Activated CD4-positive, alpha-beta memory T cell treated with anti-CD3 and anti-CD28 coated beads for 36 hours (primary cell): Measurements from ENCODE around the gene SSTR3. TPM values are rescaled to one million over a fixed set of nuclear protein-coding genes. Genes with fewer than 3 reads are reported as not detected.

Source experiments
- CTCF ChIA-PET: fragments of 350-600 bp; sonication (Branson Sonifier 250); formaldehyde crosslinking; loops from one replicate; lab custom pipeline; 2021; ENCODE audit warnings: antibody characterized with exemption, inconsistent platforms; lab: Charles Lee
- POLR2A ChIA-PET: fragments of 350-600 bp; sonication (Branson Sonifier 250); formaldehyde crosslinking; loops from one replicate; lab custom pipeline; 2021; ENCODE audit warnings: antibody characterized with exemption; lab: Charles Lee
- DNase-seq: peaks from one replicate; pipeline ENCODE4 v3.0.0-alpha.2; 2020
- H3K27ac Mint-ChIP-seq: one replicate; pipeline ENCODE4 v1.8.0; 2021; ENCODE audit warnings: mixed read lengths
- H3K27me3 Mint-ChIP-seq: one replicate; pipeline ENCODE4 v1.8.0; 2021; ENCODE audit warnings: mixed read lengths
- H3K36me3 Mint-ChIP-seq: one replicate; pipeline ENCODE4 v1.8.0; 2021; ENCODE audit warnings: mixed read lengths
- H3K4me1 Mint-ChIP-seq: one replicate; pipeline ENCODE4 v1.8.0; 2021; ENCODE audit warnings: low read depth, mixed read lengths
- H3K4me3 Mint-ChIP-seq: one replicate; pipeline ENCODE4 v1.8.0; 2021; ENCODE audit warnings: mild to moderate bottlenecking, mixed read lengths
- H3K9me3 Mint-ChIP-seq: one replicate; pipeline ENCODE4 v1.8.0; 2021; ENCODE audit warnings: mixed read lengths
- intact Hi-C: fragments of 100-400 bp; cut with micrococcal nuclease; formaldehyde crosslinking; loops from one replicate; pipeline ENCODE4 v1.15.1; 2023
- total RNA-seq, 2 experiments: library from RNA; stranded (reverse); gene quantifications; one replicate each; pipeline ENCODE4 v1.2.3, GENCODE V29; 2021

Gene SSTR3
- total RNA-seq, 2 experiments from 2014 or later = 8.5 to 9.3 TPM

- H3K4me3 Mint-ChIP-seq = no peak overlapping the region
- H3K27me3 Mint-ChIP-seq = no peaks in the 10 kb centered on the region
- ChIA-PET CTCF (interaction anchor here (3.4 kb wide), 1 partner anchor 26 kb away, joined by 14 read pairs; no protein-coding TSS in a partner anchor), POLR2A (interaction anchor here (1.2 to 1.8 kb wide), 2 partner anchors 44 to 70 kb away, joined by 3 to 6 read pairs; no protein-coding TSS in a partner anchor)
- intact Hi-C loops = loop anchor here (10.0 kb wide), 1 partner anchor 337 kb away; no protein-coding TSS in a partner anchor
- no peak for DNase-seq
- H3K9me3 Mint-ChIP-seq = peaks cover 5% of the 10 kb centered on the region
- H3K4me1 Mint-ChIP-seq = peaks cover 51% of the 10 kb centered on the region
- no peak overlapping the region for H3K27ac Mint-ChIP-seq
- peaks cover 11% of the 10 kb centered on the region for H3K36me3 Mint-ChIP-seq
Observed at GRCh38 chr22:37192204-37192603, 20.1 kb downstream of the SSTR3 start.

- Mint-ChIP-seq H3K9me3 (peaks cover 5% of the 10 kb centered on the region), H3K4me3 (no peak overlapping the region), H3K27ac (no peak overlapping the region), H3K27me3 (no peaks in the 10 kb centered on the region), H3K4me1 (peaks cover 53% of the 10 kb centered on the region), H3K36me3 (peaks cover 11% of the 10 kb centered on the region)
- POLR2A ChIA-PET = no interaction called here
- no peak for DNase-seq
- CTCF ChIA-PET = interaction anchor here (1.1 to 1.9 kb wide), 3 partner anchors 10 to 27 kb away, joined by 4 to 8 read pairs (median 5); no protein-coding TSS in a partner anchor
- intact Hi-C loops = loop anchor here (10.0 kb wide), 1 partner anchor 336 kb away; no protein-coding TSS in a partner anchor
Observed at GRCh38 chr22:37190262-37190780, 22.0 kb downstream of the SSTR3 start.

- ChIA-PET POLR2A (no interaction called here), CTCF (interaction anchor here (0.5 to 1.9 kb wide), 2 partner anchors 22 to 418 kb away, joined by 3 to 8 read pairs; no protein-coding TSS in a partner anchor)
- Mint-ChIP-seq H3K27ac (no peak overlapping the region), H3K9me3 (peaks cover 5% of the 10 kb centered on the region), H3K4me3 (no peak overlapping the region), H3K4me1 (peaks cover 46% of the 10 kb centered on the region), H3K27me3 (no peaks in the 10 kb centered on the region), H3K36me3 (peaks cover 11% of the 10 kb centered on the region)
- intact Hi-C loops = no loop called here
- no peak for DNase-seq
Observed at GRCh38 chr22:37188901-37189466, 23.3 kb downstream of the SSTR3 start.

- no peak for DNase-seq
- H3K27ac Mint-ChIP-seq = no peak within 1 kb of the TSS
- H3K9me3 Mint-ChIP-seq = peaks cover 5% of the 10 kb centered on the region
- no peak within 1 kb of the TSS for H3K4me3 Mint-ChIP-seq
- H3K27me3 Mint-ChIP-seq = no peaks in the 10 kb centered on the region
- ChIA-PET POLR2A (no interaction called here), CTCF (interaction anchor here (0.5 to 1.1 kb wide), 4 partner anchors 11 to 702 kb away, joined by 3 to 4 read pairs (median 4); no protein-coding TSS in a partner anchor)
- peaks cover 42% of the 10 kb centered on the region for H3K4me1 Mint-ChIP-seq
- peaks cover 11% of the 10 kb centered on the region for H3K36me3 Mint-ChIP-seq
- intact Hi-C loops = no loop called here
Observed at GRCh38 chr22:37187891-37188761, 24.2 kb downstream of the SSTR3 start, which contains the start of gene C1QTNF6. Gene C1QTNF6 (minus strand): TSS chr22:37188247. CDS start chr22:37188213, 34 bp downstream.

- intact Hi-C loops = no loop called here
- CTCF ChIA-PET = interaction anchor here (0.7 to 1.5 kb wide), 4 partner anchors 12 to 701 kb away, joined by 3 to 7 read pairs (median 4); no protein-coding TSS in a partner anchor
- POLR2A ChIA-PET = no interaction called here
- Mint-ChIP-seq H3K4me3 (no peak overlapping the region), H3K4me1 (peaks cover 39% of the 10 kb centered on the region), H3K27ac (no peak overlapping the region), H3K36me3 (peaks cover 8% of the 10 kb centered on the region), H3K27me3 (no peaks in the 10 kb centered on the region), H3K9me3 (no peaks in the 10 kb centered on the region)
- DNase-seq = no peak
Observed at GRCh38 chr22:37187552-37187890, 24.8 kb downstream of the SSTR3 start.

GRCh38 chr22:37186997-37187522 is 25.2 kb downstream of the SSTR3 start:
- H3K27ac Mint-ChIP-seq = no peak overlapping the region
- peaks cover 39% of the 10 kb centered on the region for H3K4me1 Mint-ChIP-seq
- no peaks in the 10 kb centered on the region for H3K27me3 Mint-ChIP-seq
- DNase-seq = no peak
- peaks cover 8% of the 10 kb centered on the region for H3K36me3 Mint-ChIP-seq
- POLR2A ChIA-PET = no interaction called here
- H3K4me3 Mint-ChIP-seq = no peak overlapping the region
- CTCF ChIA-PET = interaction anchor here (0.8 to 1.5 kb wide), 4 partner anchors 10 to 701 kb away, joined by 3 to 7 read pairs (median 4); no protein-coding TSS in a partner anchor
- intact Hi-C loops = no loop called here
- H3K9me3 Mint-ChIP-seq = no peaks in the 10 kb centered on the region

GRCh38 chr22:37186228-37186996 is 25.9 kb downstream of the SSTR3 start:
- DNase-seq = peak; percentile 44
- H3K4me1 Mint-ChIP-seq = peaks cover 39% of the 10 kb centered on the region
- peaks cover 8% of the 10 kb centered on the region for H3K36me3 Mint-ChIP-seq
- H3K27ac Mint-ChIP-seq = peak overlapping the region; percentile 69
- H3K9me3 Mint-ChIP-seq = no peaks in the 10 kb centered on the region
- intact Hi-C loops = no loop called here
- POLR2A ChIA-PET = no interaction called here
- CTCF ChIA-PET = interaction anchor here (1.2 to 1.5 kb wide), 2 partner anchors 11 to 13 kb away, joined by 3 to 7 read pairs; no protein-coding TSS in a partner anchor
- peak overlapping the region; percentile 35 for H3K4me3 Mint-ChIP-seq
- H3K27me3 Mint-ChIP-seq = no peaks in the 10 kb centered on the region

- Mint-ChIP-seq H3K27me3 (no peaks in the 10 kb centered on the region), H3K4me1 (peaks cover 39% of the 10 kb centered on the region), H3K9me3 (no peaks in the 10 kb centered on the region), H3K27ac (no peak overlapping the region), H3K4me3 (no peak overlapping the region), H3K36me3 (peaks cover 8% of the 10 kb centered on the region)
- POLR2A ChIA-PET = no interaction called here
- intact Hi-C loops = no loop called here
- no peak for DNase-seq
- CTCF ChIA-PET = interaction anchor here (1.2 to 1.5 kb wide), 2 partner anchors 12 to 14 kb away, joined by 3 to 7 read pairs; no protein-coding TSS in a partner anchor
Observed at GRCh38 chr22:37185646-37186227, 26.5 kb downstream of the SSTR3 start.

GRCh38 chr22:37184816-37185541 is 27.3 kb downstream of the SSTR3 start:
- Mint-ChIP-seq H3K4me3 (no peak overlapping the region), H3K27me3 (no peaks in the 10 kb centered on the region), H3K9me3 (no peaks in the 10 kb centered on the region), H3K36me3 (peaks cover 3% of the 10 kb centered on the region), H3K27ac (no peak overlapping the region), H3K4me1 (peaks cover 39% of the 10 kb centered on the region)
- intact Hi-C loops = no loop called here
- ChIA-PET CTCF (no interaction called here), POLR2A (no interaction called here)
- no peak for DNase-seq

GRCh38 chr22:37184380-37184755 is 27.9 kb downstream of the SSTR3 start:
- Mint-ChIP-seq H3K36me3 (no peaks in the 10 kb centered on the region), H3K27ac (no peak overlapping the region), H3K4me3 (no peak overlapping the region), H3K9me3 (no peaks in the 10 kb centered on the region), H3K27me3 (no peaks in the 10 kb centered on the region), H3K4me1 (peaks cover 37% of the 10 kb centered on the region)
- DNase-seq = no peak
- ChIA-PET POLR2A (no interaction called here), CTCF (interaction anchor here (1.0 kb wide), 1 partner anchor 18 kb away, joined by 5 read pairs; no protein-coding TSS in a partner anchor)
- intact Hi-C loops = no loop called here
